Neutrophil (primary cell): Measurements from ENCODE around the gene LRRC25.
A peak's percentile ranks its signal among the peaks of the same experiment; 100 is the strongest.

Experiments used
- H3K27ac ChIP-seq: fragments of 200-600 bp; sonication (generic); 2 replicates; pipeline ENCODE4 v1.5.1; 2016; ENCODE audit warnings: mild to moderate bottlenecking, moderate library complexity
- H3K27me3 ChIP-seq: fragments of 200-600 bp; sonication (generic); 2 replicates; pipeline ENCODE4 v1.6.0; 2016; ENCODE audit warnings: mild to moderate bottlenecking
- H3K36me3 ChIP-seq: fragments of 200-600 bp; sonication (generic); 2 replicates; pipeline ENCODE4 v1.5.1; 2017
- H3K4me1 ChIP-seq, 2 experiments: fragments of 200-600 bp in 1 of 2; sonication (generic) in 1 of 2; 1 replicate in 1 of 2; 2 replicates in 1 of 2; pipeline versions ENCODE4 v1.5.1 to v1.6.1; 2013 to 2016; ENCODE audit warnings: low read depth in 1 of 2, low read length in 1 of 2, mild to moderate bottlenecking in 1 of 2, moderate library complexity in 1 of 2; ENCODE audit not compliant: control insufficient read depth in 1 of 2, insufficient read depth in 1 of 2
- H3K4me3 ChIP-seq, 2 experiments: fragments of 200-600 bp in 1 of 2; sonication (generic) in 1 of 2; 1 replicate in 1 of 2; 2 replicates in 1 of 2; pipeline ENCODE4 v1.5.1; 2013 to 2016; ENCODE audit warnings: low read depth in 1 of 2, low read length in 1 of 2, mild to moderate bottlenecking in 1 of 2, moderate library complexity in 1 of 2
- H3K9me3 ChIP-seq: fragments of 200-600 bp; sonication (generic); 2 replicates; pipeline ENCODE4 v1.5.1; 2016
- TF ChIP-seq, protein P1 (sequence below): fragments of 200-600 bp; sonication (generic); IDR thresholded peaks from 2 replicates; pipeline ENCODE4 v1.5.1; 2016; ENCODE audit warnings: antibody characterized with exemption

Gene LRRC25

DNA sequence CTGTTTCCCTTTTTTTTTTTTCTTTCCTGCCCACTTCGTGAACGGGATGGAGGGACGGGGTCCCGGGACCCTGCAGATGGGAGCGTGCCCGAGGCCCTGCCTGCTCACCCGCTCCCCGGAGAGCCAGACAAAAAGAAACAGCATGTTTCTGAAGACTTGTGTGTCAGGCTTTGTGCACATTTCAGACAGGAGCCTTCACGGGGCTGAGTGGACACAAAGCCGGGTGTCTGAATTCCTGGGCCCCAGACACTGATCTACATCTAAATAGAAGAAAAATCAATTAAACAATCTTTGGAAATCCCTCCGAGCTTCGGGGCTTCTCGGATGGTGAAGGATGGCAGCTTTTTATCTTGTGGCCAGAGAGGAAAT lies 52.9 kb downstream of the LRRC25 start:
- H3K4me3 ChIP-seq = no peak overlapping the region
- no peaks in the 10 kb centered on the region for H3K27me3 ChIP-seq
- H3K9me3 ChIP-seq = no peaks in the 10 kb centered on the region
- peaks cover 20% of the 10 kb centered on the region for H3K36me3 ChIP-seq
- H3K27ac ChIP-seq = no peak overlapping the region
- peaks cover 18 to 25% of the 10 kb centered on the region in 2 experiments for H3K4me1 ChIP-seq
- TF ChIP-seq, protein P1, sequence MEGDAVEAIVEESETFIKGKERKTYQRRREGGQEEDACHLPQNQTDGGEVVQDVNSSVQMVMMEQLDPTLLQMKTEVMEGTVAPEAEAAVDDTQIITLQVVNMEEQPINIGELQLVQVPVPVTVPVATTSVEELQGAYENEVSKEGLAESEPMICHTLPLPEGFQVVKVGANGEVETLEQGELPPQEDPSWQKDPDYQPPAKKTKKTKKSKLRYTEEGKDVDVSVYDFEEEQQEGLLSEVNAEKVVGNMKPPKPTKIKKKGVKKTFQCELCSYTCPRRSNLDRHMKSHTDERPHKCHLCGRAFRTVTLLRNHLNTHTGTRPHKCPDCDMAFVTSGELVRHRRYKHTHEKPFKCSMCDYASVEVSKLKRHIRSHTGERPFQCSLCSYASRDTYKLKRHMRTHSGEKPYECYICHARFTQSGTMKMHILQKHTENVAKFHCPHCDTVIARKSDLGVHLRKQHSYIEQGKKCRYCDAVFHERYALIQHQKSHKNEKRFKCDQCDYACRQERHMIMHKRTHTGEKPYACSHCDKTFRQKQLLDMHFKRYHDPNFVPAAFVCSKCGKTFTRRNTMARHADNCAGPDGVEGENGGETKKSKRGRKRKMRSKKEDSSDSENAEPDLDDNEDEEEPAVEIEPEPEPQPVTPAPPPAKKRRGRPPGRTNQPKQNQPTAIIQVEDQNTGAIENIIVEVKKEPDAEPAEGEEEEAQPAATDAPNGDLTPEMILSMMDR = no peak

DNA sequence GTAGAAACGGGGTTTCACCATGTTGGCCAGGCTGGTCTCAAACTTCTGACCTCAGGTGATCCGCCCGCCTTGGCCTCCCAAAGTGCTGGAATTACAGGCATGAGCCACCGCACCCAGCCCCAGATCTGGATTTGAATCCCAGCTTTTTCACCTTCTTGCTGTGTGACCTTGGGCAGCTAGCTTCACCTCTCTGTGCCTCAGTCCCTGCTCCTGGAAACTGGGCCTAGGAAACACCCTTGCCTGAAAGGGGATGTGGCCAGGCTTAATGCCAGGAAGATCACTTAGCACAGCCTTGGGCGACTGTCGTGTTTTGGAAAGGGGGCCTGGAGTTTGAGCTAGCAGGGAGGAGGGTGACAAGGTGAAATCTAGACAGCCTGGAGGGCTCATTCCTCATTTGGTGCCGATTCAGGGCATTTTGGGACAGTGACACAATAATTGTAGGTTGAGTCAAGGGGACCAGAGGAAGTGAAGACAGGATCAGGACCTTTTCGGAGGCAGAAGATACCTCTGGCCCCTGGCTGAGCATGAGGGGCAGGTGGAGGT lies 55.3 kb downstream of the LRRC25 start:
- Histone ChIP-seq H3K27me3 (peaks cover 5% of the 10 kb centered on the region), H3K36me3 (peaks cover 12% of the 10 kb centered on the region), H3K4me3 (no peak overlapping the region), H3K4me1 (peaks cover 18 to 25% of the 10 kb centered on the region in 2 experiments), H3K9me3 (no peaks in the 10 kb centered on the region), H3K27ac (peak overlapping the region; percentile 75)
- TF ChIP-seq, protein P1 = no peak
